K562 (cell line): ENCODE measurements around the gene RNASET2. TPM values are rescaled to one million over a fixed set of nuclear protein-coding genes. Genes with fewer than 3 reads are reported as not detected.

Experiments
- ILF3 ChIP-seq: fragments of 450-650 bp; IDR thresholded peaks from 2 replicates; pipeline ENCODE4 v1.6.1; 2018; ENCODE audit warnings: antibody characterized with exemption, mild to moderate bottlenecking, moderate library complexity, borderline replicate concordance
- KDM4B ChIP-seq, 2 experiments: fragments of 450-650 bp in 1 of 2; sonication (generic) in 1 of 2; IDR thresholded peaks; 2 replicates each; pipeline ENCODE4 v1.6.1; 2016 to 2017; ENCODE audit warnings: borderline replicate concordance in 2 of 2, antibody characterized with exemption in 1 of 2, low read depth in 1 of 2, mild to moderate bottlenecking in 1 of 2
- MYC ChIP-seq, 2 experiments: fragments of 250-450 bp in 1 of 2; sonication (Bioruptor Pico) in 1 of 2; IDR thresholded peaks; 2 replicates each; pipeline versions ENCODE4 v1.5.1 to v1.6.1; 2012 to 2021; ENCODE audit warnings: low read depth in 2 of 2, borderline replicate concordance in 1 of 2, improper control_type of control experiment in 1 of 2, low read length in 1 of 2, mild to moderate bottlenecking in 1 of 2, moderate library complexity in 1 of 2
- PURB ChIP-seq: sonication (generic); formaldehyde crosslinking; IDR thresholded peaks from 2 replicates; pipeline ENCODE4 v1.9.0; 2021; ENCODE audit warnings: low read depth, mild to moderate bottlenecking, missing genetic modification reagents
- RBM39 ChIP-seq: fragments of 200-400 bp; formaldehyde crosslinking; optimal IDR thresholded peaks from 2 replicates; pipeline ENCODE3; 2018; ENCODE audit warnings: low read depth, low read length
- ZC3H11A ChIP-seq: IDR thresholded peaks from 2 replicates; pipeline ENCODE4 v1.6.1; 2012; ENCODE audit warnings: low read depth, low read length, improper control_type of control experiment
- polyA plus RNA-seq, 8 experiments: library from polyadenylated mRNA; depleted of rRNA in 4 of 8; stranded (reverse) in 5 of 8; unstranded in 3 of 8; fragments of >200 nt; fragmentation: Nextera tagmentation in 2 of 8; fragmentation: Illumina TruSeq in 1 of 8; extraction: Ambion mirVana in 2 of 8; extraction: Trizol in 1 of 8; gene quantifications; 2 replicates each; pipeline versions ENCODE4 v1.2.1 to v1.2.3, GENCODE V29; 2011 to 2014; ENCODE audit warnings: inconsistent platforms in 1 of 8, missing spikeins in 1 of 8
- total RNA-seq, 7 experiments: library from RNA; depleted of rRNA in 6 of 7; stranded (reverse); fragments of >200 nt in 6 of 7; fragmentation: Illumina TruSeq in 2 of 7; extraction: Trizol in 2 of 7; gene quantifications; 2 replicates each; pipeline versions ENCODE4 v1.2.1 to v1.2.3, GENCODE V29; 2011 to 2021; ENCODE audit warnings: low replicate concordance in 1 of 7
- TF ChIP-seq, protein P1 (sequence below), 2 experiments: fragments of 450-650 bp; IDR thresholded peaks; 2 replicates each; pipeline ENCODE4 v1.6.1; 2016; ENCODE audit warnings: mild to moderate bottlenecking in 2 of 2, borderline replicate concordance in 1 of 2, low read depth in 1 of 2, moderate library complexity in 1 of 2
- TF ChIP-seq, protein P2 (sequence below): fragments of 250-450 bp; sonication (Bioruptor Pico); IDR thresholded peaks from 2 replicates; pipeline ENCODE4 v1.4.0; 2020; ENCODE audit warnings: mild to moderate bottlenecking, moderate library complexity, borderline replicate concordance
- TF ChIP-seq, protein P3 (sequence below): fragments of 450-650 bp; IDR thresholded peaks from 2 replicates; pipeline ENCODE4 v1.6.1; 2016; ENCODE audit warnings: low read depth, mild to moderate bottlenecking, moderate library complexity
- TF ChIP-seq, protein P4 (sequence below): fragments of 250-450 bp; sonication (Bioruptor Pico); IDR thresholded peaks from 2 replicates; pipeline ENCODE4 v1.5.0; 2021; ENCODE audit warnings: mild to moderate bottlenecking, borderline replicate concordance

RNASET2 gene
- total and polyA plus RNA-seq, 9 of the 15 experiments (the other 6 are each of a cell fraction or from before 2014, with no cell fraction given): 7.4 to 141 (median 91.3) TPM

DNA sequence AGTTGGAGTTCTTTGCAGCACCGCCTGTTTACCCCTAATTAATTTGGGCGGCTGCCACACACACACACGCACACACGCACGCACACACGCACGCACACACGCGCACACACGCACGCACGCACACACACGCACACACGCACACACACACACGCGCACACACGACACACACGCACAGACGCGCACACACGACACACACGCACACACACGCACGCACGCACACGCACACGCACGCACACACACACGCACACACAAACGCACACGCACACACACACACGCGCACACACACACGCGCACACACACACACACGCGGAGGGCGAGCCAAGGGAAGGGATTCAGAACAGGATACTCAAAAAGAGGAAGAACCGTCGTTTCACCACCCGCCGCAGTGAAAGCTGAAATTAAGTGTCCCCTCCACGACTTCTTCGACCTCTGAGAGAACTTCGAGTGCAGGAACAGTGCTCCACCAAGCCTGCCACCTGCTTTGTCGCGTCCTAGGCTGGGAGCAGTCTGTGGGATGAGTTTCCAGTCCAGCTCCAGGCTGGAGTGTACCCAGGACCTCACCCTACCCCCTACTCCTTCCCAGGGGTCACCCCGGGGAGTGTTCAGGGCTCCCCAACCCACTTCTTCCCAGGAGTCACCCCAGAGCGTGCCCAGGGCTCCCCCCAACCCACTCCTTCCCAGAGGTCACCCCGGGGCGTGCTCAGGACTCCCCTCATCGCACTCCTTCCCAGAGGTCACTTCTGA lies 1.1 kb downstream of the RNASET2 start (continued):
- TF ChIP-seq KDM4B (IDR thresholded peaks at IDR 0.05; ENCODE audit: borderline replicate concordance in 2 of 2, low read depth in 1 of 2) (peak in 1 of 2 experiments; percentile 96; a peak in 2 of 4 replicates), PURB (CRISPR knock-in tag) (no peak), RBM39 (no peak), ZC3H11A (no peak), ILF3 (no peak), MYC (IDR thresholded peaks at IDR 0.05; ENCODE audit: low read depth, low read length) (0 out of 2 replicates have a peak, but pooled peaks have one; percentile 18), MYC (CRISPR knock-in tag; IDR thresholded peaks at IDR 0.05; ENCODE audit: borderline replicate concordance, low read depth) (no peak; the same call in 1 of the 2 replicates)
- TF ChIP-seq, protein P1, sequence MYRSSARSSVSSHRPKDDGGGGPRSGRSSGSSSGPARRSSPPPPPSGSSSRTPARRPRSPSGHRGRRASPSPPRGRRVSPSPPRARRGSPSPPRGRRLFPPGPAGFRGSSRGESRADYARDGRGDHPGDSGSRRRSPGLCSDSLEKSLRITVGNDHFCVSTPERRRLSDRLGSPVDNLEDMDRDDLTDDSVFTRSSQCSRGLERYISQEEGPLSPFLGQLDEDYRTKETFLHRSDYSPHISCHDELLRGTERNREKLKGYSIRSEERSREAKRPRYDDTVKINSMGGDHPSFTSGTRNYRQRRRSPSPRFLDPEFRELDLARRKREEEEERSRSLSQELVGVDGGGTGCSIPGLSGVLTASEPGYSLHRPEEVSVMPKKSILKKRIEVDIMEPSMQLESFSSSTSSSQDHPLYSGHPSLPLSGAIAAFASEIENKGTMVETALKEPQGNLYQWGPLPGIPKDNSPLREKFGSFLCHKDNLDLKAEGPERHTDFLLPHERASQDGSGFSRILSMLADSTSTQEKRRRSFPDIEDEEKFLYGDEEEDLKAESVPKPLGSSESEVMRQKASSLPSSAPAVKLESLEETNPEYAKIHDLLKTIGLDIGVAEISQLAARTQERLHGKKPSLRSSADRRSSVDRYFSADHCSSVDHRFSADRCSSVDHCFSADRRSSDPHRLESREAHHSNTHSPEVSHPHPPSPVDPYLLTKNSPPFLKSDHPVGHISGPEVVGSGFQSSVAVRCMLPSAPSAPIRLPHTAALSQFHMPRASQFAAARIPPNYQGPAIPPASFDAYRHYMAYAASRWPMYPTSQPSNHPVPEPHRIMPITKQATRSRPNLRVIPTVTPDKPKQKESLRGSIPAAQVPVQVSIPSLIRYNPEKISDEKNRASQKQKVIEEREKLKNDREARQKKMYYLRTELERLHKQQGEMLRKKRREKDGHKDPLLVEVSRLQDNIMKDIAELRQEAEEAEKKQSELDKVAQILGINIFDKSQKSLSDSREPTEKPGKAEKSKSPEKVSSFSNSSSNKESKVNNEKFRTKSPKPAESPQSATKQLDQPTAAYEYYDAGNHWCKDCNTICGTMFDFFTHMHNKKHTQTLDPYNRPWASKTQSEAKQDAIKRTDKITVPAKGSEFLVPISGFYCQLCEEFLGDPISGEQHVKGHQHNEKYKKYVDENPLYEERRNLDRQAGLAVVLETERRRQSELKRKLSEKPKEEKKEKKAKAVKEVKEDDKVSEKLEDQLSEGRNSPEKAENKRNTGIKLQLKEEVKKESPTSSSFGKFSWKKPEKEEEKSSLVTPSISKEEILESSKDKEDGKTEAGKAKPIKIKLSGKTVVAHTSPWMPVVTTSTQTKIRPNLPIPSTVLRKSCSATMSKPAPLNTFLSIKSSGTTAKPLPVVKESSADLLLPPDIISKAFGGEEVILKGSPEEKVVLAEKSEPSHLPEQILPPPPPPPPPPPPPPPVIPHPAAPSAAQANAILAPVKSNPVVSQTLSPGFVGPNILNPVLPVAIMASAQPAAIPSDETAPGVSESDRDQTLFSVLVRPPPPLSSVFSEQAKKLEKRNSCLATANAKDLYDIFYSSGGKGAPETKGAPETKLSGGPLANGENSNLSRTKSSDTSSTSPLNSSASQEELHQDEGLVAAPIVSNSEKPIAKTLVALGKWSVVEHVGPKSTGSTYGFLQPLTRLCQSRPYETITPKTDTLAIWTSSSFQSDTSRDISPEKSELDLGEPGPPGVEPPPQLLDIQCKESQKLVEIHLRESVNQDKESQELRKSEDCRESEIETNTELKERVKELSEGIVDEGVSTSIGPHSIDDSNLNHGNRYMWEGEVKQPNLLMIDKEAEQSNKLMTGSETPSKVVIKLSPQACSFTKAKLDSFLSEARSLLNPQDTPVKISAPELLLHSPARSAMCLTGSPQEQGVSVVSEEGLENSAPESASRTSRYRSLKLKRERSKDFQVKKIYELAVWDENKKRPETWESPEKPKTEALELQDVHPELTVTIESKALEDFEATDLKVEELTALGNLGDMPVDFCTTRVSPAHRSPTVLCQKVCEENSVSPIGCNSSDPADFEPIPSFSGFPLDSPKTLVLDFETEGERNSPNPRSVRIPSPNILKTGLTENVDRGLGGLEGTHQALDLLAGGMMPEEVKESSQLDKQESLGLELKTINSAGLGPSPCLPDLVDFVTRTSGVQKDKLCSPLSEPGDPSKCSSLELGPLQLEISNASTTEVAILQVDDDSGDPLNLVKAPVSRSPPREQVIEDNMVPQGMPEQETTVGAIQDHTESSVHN (IDR thresholded peaks at IDR 0.05; ENCODE audit: borderline replicate concordance in 1 of 2, low read depth in 1 of 2): no peak
- TF ChIP-seq, protein P2, sequence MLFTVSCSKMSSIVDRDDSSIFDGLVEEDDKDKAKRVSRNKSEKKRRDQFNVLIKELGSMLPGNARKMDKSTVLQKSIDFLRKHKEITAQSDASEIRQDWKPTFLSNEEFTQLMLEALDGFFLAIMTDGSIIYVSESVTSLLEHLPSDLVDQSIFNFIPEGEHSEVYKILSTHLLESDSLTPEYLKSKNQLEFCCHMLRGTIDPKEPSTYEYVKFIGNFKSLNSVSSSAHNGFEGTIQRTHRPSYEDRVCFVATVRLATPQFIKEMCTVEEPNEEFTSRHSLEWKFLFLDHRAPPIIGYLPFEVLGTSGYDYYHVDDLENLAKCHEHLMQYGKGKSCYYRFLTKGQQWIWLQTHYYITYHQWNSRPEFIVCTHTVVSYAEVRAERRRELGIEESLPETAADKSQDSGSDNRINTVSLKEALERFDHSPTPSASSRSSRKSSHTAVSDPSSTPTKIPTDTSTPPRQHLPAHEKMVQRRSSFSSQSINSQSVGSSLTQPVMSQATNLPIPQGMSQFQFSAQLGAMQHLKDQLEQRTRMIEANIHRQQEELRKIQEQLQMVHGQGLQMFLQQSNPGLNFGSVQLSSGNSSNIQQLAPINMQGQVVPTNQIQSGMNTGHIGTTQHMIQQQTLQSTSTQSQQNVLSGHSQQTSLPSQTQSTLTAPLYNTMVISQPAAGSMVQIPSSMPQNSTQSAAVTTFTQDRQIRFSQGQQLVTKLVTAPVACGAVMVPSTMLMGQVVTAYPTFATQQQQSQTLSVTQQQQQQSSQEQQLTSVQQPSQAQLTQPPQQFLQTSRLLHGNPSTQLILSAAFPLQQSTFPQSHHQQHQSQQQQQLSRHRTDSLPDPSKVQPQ (CRISPR knock-in tag): no peak
- TF ChIP-seq, protein P3, sequence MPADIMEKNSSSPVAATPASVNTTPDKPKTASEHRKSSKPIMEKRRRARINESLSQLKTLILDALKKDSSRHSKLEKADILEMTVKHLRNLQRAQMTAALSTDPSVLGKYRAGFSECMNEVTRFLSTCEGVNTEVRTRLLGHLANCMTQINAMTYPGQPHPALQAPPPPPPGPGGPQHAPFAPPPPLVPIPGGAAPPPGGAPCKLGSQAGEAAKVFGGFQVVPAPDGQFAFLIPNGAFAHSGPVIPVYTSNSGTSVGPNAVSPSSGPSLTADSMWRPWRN: no peak
- TF ChIP-seq, protein P4, sequence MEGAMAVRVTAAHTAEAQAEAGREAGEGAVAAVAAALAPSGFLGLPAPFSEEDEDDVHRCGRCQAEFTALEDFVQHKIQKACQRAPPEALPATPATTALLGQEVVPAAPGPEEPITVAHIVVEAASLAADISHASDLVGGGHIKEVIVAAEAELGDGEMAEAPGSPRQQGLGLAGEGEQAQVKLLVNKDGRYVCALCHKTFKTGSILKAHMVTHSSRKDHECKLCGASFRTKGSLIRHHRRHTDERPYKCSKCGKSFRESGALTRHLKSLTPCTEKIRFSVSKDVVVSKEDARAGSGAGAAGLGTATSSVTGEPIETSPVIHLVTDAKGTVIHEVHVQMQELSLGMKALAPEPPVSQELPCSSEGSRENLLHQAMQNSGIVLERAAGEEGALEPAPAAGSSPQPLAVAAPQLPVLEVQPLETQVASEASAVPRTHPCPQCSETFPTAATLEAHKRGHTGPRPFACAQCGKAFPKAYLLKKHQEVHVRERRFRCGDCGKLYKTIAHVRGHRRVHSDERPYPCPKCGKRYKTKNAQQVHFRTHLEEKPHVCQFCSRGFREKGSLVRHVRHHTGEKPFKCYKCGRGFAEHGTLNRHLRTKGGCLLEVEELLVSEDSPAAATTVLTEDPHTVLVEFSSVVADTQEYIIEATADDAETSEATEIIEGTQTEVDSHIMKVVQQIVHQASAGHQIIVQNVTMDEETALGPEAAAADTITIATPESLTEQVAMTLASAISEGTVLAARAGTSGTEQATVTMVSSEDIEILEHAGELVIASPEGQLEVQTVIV (CRISPR knock-in tag): no peak
